Neural cell (in vitro differentiated cells): ENCODE data around the gene PTPRK. TPM values are rescaled to one million over a fixed set of nuclear protein-coding genes. Genes with fewer than 3 reads are reported as not detected.

Experiments used
- H2AFZ ChIP-seq: fragments of 200-600, 300-800 bp; sonication (generic), shearing (Covaris generic); 2 replicates; pipeline ENCODE4 v1.6.0; 2014; ENCODE audit warnings: low read depth, mild to moderate bottlenecking, antibody characterized with exemption, low read length, moderate library complexity
- H3F3A ChIP-seq: fragments of 200-600 bp; shearing (Covaris generic); 2 replicates; pipeline ENCODE4 v1.6.1; 2016; ENCODE audit warnings: mild to moderate bottlenecking, moderate library complexity, mixed read lengths, antibody characterized with exemption, low read length; ENCODE audit not compliant: insufficient read depth, poor library complexity, severe bottlenecking
- H3K27ac ChIP-seq: fragments of 200-600, 300-800 bp; sonication (generic), shearing (Covaris generic); 2 replicates; pipeline ENCODE4 v1.5.1; 2014; ENCODE audit warnings: mild to moderate bottlenecking, low read length, moderate library complexity
- H3K27me3 ChIP-seq: fragments of 300-800, 200-600 bp; sonication (generic), shearing (Covaris generic); 2 replicates; pipeline ENCODE4 v1.6.0; 2014; ENCODE audit warnings: mild to moderate bottlenecking, low read depth, low read length, moderate library complexity; ENCODE audit not compliant: insufficient read depth
- H3K36me3 ChIP-seq: fragments of 300-800, 200-600 bp; sonication (generic), shearing (Covaris generic); 2 replicates; pipeline ENCODE4 v1.5.1; 2014; ENCODE audit warnings: mild to moderate bottlenecking, antibody characterized with exemption, low read length, moderate library complexity; ENCODE audit not compliant: insufficient read depth
- H3K4me2 ChIP-seq: fragments of 300-800, 200-600 bp; sonication (generic), shearing (Covaris generic); 2 replicates; pipeline ENCODE4 v1.6.0; 2014; ENCODE audit warnings: mild to moderate bottlenecking, low read length
- H3K4me3 ChIP-seq: fragments of 300-800, 200-600 bp; sonication (generic), shearing (Covaris generic); 2 replicates; pipeline ENCODE4 v1.5.1; 2014; ENCODE audit warnings: mild to moderate bottlenecking, low read length, moderate library complexity
- H3K79me2 ChIP-seq: fragments of 200-600 bp; shearing (Covaris generic); replicated peaks from 2 replicates; pipeline ENCODE4 v1.6.0; 2014; ENCODE audit warnings: mild to moderate bottlenecking, low read length, moderate library complexity; ENCODE audit not compliant: insufficient read depth
- H3K9ac ChIP-seq: fragments of 300-800, 200-600 bp; sonication (generic), shearing (Covaris generic); 2 replicates; pipeline ENCODE4 v1.6.1; 2016; ENCODE audit warnings: mild to moderate bottlenecking, low read length, mixed read lengths
- H3K9me2 ChIP-seq: fragments of 200-600 bp; shearing (Covaris generic); 2 replicates; pipeline ENCODE4 v1.6.1; 2016; ENCODE audit warnings: mild to moderate bottlenecking, low read length, mixed read lengths; ENCODE audit not compliant: insufficient read depth
- H3K9me3 ChIP-seq: fragments of 200-600, 300-800 bp; sonication (generic), shearing (Covaris generic); 2 replicates; pipeline ENCODE4 v1.6.1; 2016; ENCODE audit warnings: mild to moderate bottlenecking, mixed run types, low read length, moderate library complexity, mixed read lengths
- H4K20me1 ChIP-seq: fragments of 200-600 bp; shearing (Covaris generic); 2 replicates; pipeline ENCODE4 v1.6.1; 2016; ENCODE audit warnings: mild to moderate bottlenecking, mixed run types; ENCODE audit not compliant: insufficient read depth
- EZH2 ChIP-seq: fragments of 200-600, 300-800 bp; shearing (Covaris generic), sonication (generic); IDR thresholded peaks from 2 replicates; pipeline ENCODE4 v1.6.1; 2014; ENCODE audit warnings: antibody characterized with exemption, low read length, borderline replicate concordance, mild to moderate bottlenecking; ENCODE audit not compliant: insufficient read depth, poor library complexity, severe bottlenecking
- MXI1 ChIP-seq: fragments of 450-650 bp; conservative IDR thresholded peaks from 2 replicates; pipeline ENCODE4 v1.6.1; 2014; ENCODE audit warnings: antibody characterized with exemption, mild to moderate bottlenecking; ENCODE audit not compliant: poor library complexity, severe bottlenecking
- POLR2AphosphoS5 ChIP-seq: IDR thresholded peaks from 2 replicates; pipeline ENCODE4 v1.6.1; 2012
- RAD21 ChIP-seq: fragments of 450-650 bp; conservative IDR thresholded peaks from 2 replicates; pipeline ENCODE4 v1.6.1; 2014; ENCODE audit warnings: antibody characterized with exemption, mild to moderate bottlenecking, moderate library complexity
- SMC3 ChIP-seq: fragments of 450-650 bp; conservative IDR thresholded peaks from 2 replicates; pipeline ENCODE4 v1.6.1; 2014; ENCODE audit warnings: antibody characterized with exemption, mild to moderate bottlenecking, moderate library complexity; ENCODE audit not compliant: poor library complexity
- TAF1 ChIP-seq: IDR thresholded peaks from 2 replicates; pipeline ENCODE4 v1.6.1; 2012; ENCODE audit warnings: low read depth
- polyA plus RNA-seq: library from polyadenylated mRNA; depleted of rRNA; stranded (reverse); fragments of >200 nt; gene quantifications from 2 replicates; pipeline ENCODE4 v1.2.3, GENCODE V29; 2014
- TF ChIP-seq, protein P1 (sequence below): fragments of 450-650 bp; IDR thresholded peaks from 2 replicates; pipeline ENCODE4 v1.5.1; 2014; ENCODE audit warnings: antibody characterized with exemption, mild to moderate bottlenecking, moderate library complexity; ENCODE audit not compliant: poor library complexity, severe bottlenecking
- TF ChIP-seq, protein P2 (sequence below): IDR thresholded peaks from 2 replicates; pipeline ENCODE4 v1.6.1; 2012; ENCODE audit warnings: borderline replicate concordance

Gene PTPRK
- polyA plus RNA-seq, 1 donor from 2014 or later, result 10.4 TPM

DNA sequence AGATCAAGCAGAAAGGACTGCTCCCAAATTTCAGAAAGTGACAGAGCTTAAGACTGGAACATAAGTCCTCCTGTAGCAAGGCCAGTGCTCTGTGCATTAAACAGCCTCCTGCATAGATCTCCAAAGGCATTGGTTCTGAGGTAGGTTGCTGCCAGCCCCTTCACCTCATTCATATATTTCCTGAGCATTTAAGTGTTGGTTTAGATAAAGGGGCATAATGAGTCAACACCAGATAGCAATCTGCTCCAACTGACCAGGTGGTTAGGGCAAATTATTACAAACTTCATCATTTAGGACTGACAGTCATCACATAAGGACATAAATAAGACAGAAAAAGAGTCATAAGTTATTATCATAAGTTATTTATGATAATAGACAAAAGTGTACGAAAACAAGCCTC lies 10.7 kb downstream of the PTPRK start:
- Histone ChIP-seq H3K27ac (no peak overlapping the region), H3K36me3 (no peaks in the 10 kb centered on the region), H2AFZ (no peak overlapping the region), H3K9ac (no peak overlapping the region), H3K79me2 (peaks cover 22% of the 10 kb centered on the region), H3F3A (no peaks in the 10 kb centered on the region), H3K4me2 (no peak overlapping the region), H3K4me3 (no peak overlapping the region), H3K9me3 (no peaks in the 10 kb centered on the region), H3K9me2 (no peaks in the 10 kb centered on the region), H4K20me1 (no peaks in the 10 kb centered on the region), H3K27me3 (no peaks in the 10 kb centered on the region)
- TF ChIP-seq EZH2, result no peak
- TF ChIP-seq POLR2AphosphoS5, result no peak
- no peak for TF ChIP-seq TAF1

DNA sequence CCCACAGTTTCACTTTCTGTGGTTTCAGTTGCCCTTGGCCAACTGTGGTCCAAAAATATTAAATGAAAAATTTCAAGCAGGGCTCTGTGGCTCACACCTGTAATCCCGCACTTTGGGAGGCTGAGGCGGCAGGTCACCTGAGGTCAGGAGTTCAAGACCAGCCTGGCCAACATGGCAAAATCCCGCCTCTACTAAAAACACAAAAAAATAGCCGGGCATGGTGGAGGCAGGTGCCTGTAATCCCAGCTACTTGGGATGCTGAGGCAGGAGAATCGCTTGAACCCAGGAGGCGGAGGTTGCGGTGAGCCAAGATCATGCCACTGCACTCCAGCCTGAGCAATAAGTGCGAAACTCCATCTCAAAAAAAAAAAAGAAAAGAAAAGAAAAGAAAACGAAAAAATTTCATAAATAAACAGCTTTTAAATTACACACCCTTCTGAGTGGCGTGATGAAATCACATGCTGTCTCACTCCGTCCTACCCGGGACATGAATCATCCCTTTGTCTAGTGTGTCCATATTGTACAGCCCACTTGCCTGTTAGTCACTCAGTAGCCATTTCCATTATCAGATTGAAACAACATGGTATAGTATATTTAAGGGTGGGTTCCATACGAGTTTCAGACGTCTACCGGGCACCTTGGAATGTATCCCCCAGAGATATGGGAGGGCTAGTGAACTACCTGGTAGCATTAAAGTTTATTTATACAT lies 11.7 kb downstream of the PTPRK start:
- Histone ChIP-seq H3K27ac (no peak overlapping the region), H3K4me2 (no peak overlapping the region), H3K79me2 (peaks cover 16% of the 10 kb centered on the region), H3K9ac (no peak overlapping the region), H3K9me3 (no peaks in the 10 kb centered on the region), H3F3A (no peaks in the 10 kb centered on the region), H3K36me3 (no peaks in the 10 kb centered on the region), H3K4me3 (no peak overlapping the region), H3K9me2 (no peaks in the 10 kb centered on the region), H2AFZ (no peak overlapping the region), H3K27me3 (no peaks in the 10 kb centered on the region), H4K20me1 (no peaks in the 10 kb centered on the region)
- no peak for TF ChIP-seq EZH2
- TF ChIP-seq, protein P1, sequence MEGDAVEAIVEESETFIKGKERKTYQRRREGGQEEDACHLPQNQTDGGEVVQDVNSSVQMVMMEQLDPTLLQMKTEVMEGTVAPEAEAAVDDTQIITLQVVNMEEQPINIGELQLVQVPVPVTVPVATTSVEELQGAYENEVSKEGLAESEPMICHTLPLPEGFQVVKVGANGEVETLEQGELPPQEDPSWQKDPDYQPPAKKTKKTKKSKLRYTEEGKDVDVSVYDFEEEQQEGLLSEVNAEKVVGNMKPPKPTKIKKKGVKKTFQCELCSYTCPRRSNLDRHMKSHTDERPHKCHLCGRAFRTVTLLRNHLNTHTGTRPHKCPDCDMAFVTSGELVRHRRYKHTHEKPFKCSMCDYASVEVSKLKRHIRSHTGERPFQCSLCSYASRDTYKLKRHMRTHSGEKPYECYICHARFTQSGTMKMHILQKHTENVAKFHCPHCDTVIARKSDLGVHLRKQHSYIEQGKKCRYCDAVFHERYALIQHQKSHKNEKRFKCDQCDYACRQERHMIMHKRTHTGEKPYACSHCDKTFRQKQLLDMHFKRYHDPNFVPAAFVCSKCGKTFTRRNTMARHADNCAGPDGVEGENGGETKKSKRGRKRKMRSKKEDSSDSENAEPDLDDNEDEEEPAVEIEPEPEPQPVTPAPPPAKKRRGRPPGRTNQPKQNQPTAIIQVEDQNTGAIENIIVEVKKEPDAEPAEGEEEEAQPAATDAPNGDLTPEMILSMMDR, result no peak

DNA sequence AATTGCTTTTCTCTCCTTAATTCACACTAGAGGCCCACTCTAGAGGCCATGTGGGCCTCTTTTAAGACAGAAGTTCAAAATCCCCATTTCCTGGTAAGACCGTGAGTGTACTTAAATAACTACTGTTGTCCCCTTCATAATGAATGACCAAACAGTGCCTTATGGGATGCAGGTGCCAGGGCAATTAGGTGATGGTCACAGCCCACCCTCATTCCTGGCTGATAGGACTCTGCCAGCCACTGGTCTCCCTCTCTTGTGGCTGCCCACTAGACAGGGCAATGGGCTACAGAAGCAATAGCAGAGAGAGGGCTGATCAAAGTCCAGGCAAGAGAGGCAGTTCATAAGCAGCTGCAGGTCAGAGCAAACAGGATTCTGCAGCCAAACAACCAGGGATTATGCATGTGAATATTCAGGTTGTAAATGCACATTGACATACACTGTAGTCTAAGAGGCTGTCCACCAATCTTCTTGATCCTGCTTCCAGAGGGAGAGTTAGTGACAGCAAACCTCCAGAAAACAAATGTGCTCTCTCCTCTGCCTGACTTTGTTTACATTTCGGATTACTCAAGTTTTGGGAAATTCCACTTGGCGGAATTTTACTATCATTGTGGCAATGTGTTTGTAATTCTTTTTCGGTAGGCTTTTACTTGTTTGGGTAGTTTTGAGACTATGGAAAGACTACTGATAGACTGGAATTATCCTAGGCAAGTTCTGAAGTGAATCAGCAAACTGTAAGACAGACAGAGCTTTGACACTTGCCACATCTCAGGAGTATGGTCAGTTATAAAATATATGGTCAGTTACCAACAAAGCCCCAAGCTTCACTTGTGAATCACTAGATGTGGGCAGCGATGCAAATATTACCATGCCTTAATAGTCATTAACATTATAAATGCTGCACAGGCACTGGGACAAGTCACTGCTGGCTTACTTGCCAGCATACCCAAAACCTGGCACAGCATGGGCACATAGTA lies 12.8 kb downstream of the PTPRK start:
- Histone ChIP-seq H3K9me3 (no peaks in the 10 kb centered on the region), H3K27me3 (no peaks in the 10 kb centered on the region), H3K36me3 (no peaks in the 10 kb centered on the region), H3K4me3 (no peak overlapping the region), H3K4me2 (no peak overlapping the region), H3K9ac (no peak overlapping the region), H3F3A (no peaks in the 10 kb centered on the region), H2AFZ (no peak overlapping the region), H3K9me2 (no peaks in the 10 kb centered on the region), H3K27ac (no peak overlapping the region), H4K20me1 (no peaks in the 10 kb centered on the region), H3K79me2 (peaks cover 11% of the 10 kb centered on the region)
- TF ChIP-seq POLR2AphosphoS5 (no peak), RAD21 (no peak), SMC3 (no peak), TAF1 (no peak), MXI1 (no peak), EZH2 (no peak)
- TF ChIP-seq, protein P1, result no peak
- TF ChIP-seq, protein P2, sequence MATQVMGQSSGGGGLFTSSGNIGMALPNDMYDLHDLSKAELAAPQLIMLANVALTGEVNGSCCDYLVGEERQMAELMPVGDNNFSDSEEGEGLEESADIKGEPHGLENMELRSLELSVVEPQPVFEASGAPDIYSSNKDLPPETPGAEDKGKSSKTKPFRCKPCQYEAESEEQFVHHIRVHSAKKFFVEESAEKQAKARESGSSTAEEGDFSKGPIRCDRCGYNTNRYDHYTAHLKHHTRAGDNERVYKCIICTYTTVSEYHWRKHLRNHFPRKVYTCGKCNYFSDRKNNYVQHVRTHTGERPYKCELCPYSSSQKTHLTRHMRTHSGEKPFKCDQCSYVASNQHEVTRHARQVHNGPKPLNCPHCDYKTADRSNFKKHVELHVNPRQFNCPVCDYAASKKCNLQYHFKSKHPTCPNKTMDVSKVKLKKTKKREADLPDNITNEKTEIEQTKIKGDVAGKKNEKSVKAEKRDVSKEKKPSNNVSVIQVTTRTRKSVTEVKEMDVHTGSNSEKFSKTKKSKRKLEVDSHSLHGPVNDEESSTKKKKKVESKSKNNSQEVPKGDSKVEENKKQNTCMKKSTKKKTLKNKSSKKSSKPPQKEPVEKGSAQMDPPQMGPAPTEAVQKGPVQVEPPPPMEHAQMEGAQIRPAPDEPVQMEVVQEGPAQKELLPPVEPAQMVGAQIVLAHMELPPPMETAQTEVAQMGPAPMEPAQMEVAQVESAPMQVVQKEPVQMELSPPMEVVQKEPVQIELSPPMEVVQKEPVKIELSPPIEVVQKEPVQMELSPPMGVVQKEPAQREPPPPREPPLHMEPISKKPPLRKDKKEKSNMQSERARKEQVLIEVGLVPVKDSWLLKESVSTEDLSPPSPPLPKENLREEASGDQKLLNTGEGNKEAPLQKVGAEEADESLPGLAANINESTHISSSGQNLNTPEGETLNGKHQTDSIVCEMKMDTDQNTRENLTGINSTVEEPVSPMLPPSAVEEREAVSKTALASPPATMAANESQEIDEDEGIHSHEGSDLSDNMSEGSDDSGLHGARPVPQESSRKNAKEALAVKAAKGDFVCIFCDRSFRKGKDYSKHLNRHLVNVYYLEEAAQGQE, result no peak
